Esophagus squamous epithelium (tissue), 5 donors: ENCODE data around the gene PHACTR3. TPM values are rescaled to one million over a fixed set of nuclear protein-coding genes. Genes with fewer than 3 reads are reported as not detected.

Source experiments
- DNase-seq: peaks from one replicate; lab custom pipeline; 2025; lab: John Stamatoyannopoulos, UW
- H3K27ac ChIP-seq, 4 donors: fragments of 200-600 bp; sonication (generic); one replicate each; pipeline ENCODE4 v1.5.1; 2016 to 2019; ENCODE audit warnings: mild to moderate bottlenecking in 1 of 4
- H3K27me3 ChIP-seq, 4 donors: fragments of 200-600 bp; sonication (generic); 1 replicate in 3 of 4; 2 replicates in 1 of 4; pipeline versions ENCODE4 v1.5.1 to v1.6.0; 2017 to 2021; ENCODE audit warnings: antibody characterized with exemption in 1 of 4
- H3K36me3 ChIP-seq, 3 donors: fragments of 200-600 bp; sonication (generic); one replicate each; pipeline ENCODE4 v1.5.1; 2016 to 2019
- H3K4me1 ChIP-seq, 3 donors: fragments of 200-600 bp; sonication (generic); one replicate each; pipeline ENCODE4 v1.5.1; 2017 to 2019
- H3K4me3 ChIP-seq, 4 donors: fragments of 200-600 bp; sonication (generic); 1 replicate in 3 of 4; 2 replicates in 1 of 4; pipeline ENCODE4 v1.5.1; 2016 to 2019; ENCODE audit warnings: mild to moderate bottlenecking in 2 of 4, moderate library complexity in 1 of 4
- H3K9me3 ChIP-seq, 3 donors: fragments of 200-600 bp; sonication (generic); one replicate each; pipeline ENCODE4 v1.5.1; 2016 to 2019
- POLR2A ChIP-seq, 4 donors: fragments of 450-650 bp; IDR thresholded peaks; one replicate each; pipeline ENCODE4 v1.6.1; 2017; ENCODE audit warnings: antibody characterized with exemption in 4 of 4, mild to moderate bottlenecking in 4 of 4, moderate library complexity in 3 of 4
- WGBS, 2 donors: methylation state at CpG; one replicate each; pipeline ENCODE4 v1.1.5; 2018; 5-methylcytosine and 5-hydroxymethylcytosine counted together
- intact Hi-C: fragments of 100-400 bp; cut with DNase I; formaldehyde crosslinking; loops from one replicate; pipeline ENCODE4 v1.15.0; 2022
- total RNA-seq, 4 donors: library from RNA; depleted of rRNA; stranded (reverse); fragments of >200 nt; gene quantifications; one replicate each; pipeline ENCODE4 v1.1.0, GENCODE V29; 2016
- TF ChIP-seq, protein P1 (sequence below), 6 experiments: fragments of 450-650 bp in 4 of 6; fragments of 200-600 bp in 2 of 6; sonication (generic) in 2 of 6; IDR thresholded peaks; one replicate each; pipeline ENCODE4 v1.5.1; 2016 to 2019; ENCODE audit warnings: antibody characterized with exemption in 6 of 6, mild to moderate bottlenecking in 4 of 6, moderate library complexity in 4 of 6
- donor health status: DM: yes; HTN: yes; CAD: no.

PHACTR3 gene
- total RNA-seq, 4 donors from 2014 or later, result 0.13 to 2.5 (median 0.32) TPM

DNA sequence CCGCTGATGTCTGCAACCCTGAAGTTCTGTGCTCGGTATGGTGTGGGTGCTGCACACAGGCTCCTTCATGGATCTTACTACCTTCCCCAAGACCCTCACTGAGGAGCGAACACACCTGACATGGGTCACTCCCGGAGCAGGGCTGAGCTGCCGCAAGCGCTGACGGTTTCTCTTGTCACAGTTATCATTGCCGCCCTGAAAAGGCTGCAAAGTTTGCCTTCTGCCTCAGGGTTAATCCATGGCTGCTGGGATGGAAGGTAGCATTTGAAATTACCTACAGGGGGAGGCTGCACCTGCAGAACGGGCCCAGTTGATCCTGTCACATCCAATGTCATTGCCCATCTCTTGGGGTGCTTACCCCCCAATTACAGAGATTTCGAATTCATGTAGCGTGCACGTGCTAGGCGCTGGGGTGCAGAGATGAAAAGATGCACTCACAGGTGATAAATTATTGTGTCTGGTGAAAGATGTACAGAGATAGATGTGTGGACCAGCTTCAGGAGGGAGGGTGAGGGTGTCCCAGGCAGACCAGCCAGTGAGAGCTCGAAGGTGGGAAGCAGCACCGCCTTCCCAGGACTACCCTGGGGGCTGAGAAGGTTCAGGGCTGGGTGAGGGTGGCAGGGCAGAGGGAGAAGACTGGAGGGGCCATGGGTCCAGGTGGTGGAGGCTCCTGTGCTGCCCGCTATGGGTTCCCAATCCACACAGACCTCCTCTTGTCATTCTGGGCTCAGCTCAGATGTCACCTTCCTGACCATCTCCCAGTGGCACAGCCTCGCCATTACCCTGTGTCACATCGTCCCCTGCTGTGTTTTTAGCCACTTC lies 209.0 kb downstream of the PHACTR3 start:
- Histone ChIP-seq H3K4me3 (no peak overlapping the region), H3K27me3 (no peaks in the 10 kb centered on the region), H3K36me3 (no peaks in the 10 kb centered on the region), H3K4me1 (no peaks in the 10 kb centered on the region), H3K27ac (no peak overlapping the region), H3K9me3 (no peaks in the 10 kb centered on the region)
- whole genome bisulfite sequencing, 2 donors, result 84 to 85% methylated on average over 17 to 18 of the region's 18 CpGs
- intact Hi-C loops, result no loop called here
- no peak for DNase-seq
- no peak for TF ChIP-seq POLR2A (IDR thresholded peaks at IDR 0.05)
- TF ChIP-seq, protein P1, sequence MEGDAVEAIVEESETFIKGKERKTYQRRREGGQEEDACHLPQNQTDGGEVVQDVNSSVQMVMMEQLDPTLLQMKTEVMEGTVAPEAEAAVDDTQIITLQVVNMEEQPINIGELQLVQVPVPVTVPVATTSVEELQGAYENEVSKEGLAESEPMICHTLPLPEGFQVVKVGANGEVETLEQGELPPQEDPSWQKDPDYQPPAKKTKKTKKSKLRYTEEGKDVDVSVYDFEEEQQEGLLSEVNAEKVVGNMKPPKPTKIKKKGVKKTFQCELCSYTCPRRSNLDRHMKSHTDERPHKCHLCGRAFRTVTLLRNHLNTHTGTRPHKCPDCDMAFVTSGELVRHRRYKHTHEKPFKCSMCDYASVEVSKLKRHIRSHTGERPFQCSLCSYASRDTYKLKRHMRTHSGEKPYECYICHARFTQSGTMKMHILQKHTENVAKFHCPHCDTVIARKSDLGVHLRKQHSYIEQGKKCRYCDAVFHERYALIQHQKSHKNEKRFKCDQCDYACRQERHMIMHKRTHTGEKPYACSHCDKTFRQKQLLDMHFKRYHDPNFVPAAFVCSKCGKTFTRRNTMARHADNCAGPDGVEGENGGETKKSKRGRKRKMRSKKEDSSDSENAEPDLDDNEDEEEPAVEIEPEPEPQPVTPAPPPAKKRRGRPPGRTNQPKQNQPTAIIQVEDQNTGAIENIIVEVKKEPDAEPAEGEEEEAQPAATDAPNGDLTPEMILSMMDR (IDR thresholded peaks at IDR 0.05), result no peak

DNA sequence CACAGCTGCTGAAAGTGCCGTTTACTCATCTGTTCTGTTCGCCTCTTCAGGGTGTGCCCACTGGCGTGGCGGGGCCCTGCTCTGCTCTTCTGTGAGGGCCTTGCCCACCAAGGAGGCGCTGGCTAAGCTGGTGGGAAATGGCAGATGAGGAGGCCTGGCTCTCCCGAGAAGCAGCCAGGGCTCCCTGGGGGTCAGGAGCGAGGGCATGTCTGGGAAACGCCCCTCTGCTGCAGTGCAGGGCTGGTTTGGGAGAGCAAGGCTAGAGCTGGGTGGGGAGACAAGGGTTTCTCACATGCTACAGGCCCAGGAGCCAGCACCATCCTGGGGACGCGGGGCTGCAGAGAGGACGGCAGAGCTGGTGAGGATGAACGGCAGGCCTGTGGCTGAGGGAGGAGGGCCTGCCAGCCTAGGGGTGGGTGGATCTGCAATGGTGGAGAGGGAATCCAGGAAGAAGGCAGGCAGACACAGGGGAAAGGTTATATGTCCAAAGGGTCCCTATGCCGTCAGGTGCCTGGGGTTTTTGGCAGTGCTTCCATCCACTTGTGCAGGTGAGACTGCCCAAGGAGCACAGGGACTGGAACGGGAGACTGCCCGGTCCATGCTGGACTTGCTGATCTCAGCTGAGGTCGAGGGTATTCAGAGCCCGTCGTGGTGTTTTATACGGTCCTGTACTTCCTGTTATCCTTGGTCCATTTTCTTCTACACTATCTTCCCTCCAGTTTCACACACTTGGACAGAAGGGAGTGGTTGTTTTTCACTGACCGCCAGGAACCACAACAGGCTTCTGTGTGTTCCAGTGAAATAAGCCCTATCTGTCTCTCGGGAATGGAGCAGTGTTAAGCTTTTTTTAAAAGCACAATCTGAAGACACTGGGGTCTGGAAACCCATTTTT lies 209.9 kb downstream of the PHACTR3 start:
- TF ChIP-seq POLR2A (IDR thresholded peaks at IDR 0.05), result no peak
- WGBS, 2 donors, result 77 to 78% methylated on average over 13 to 17 of the region's 21 CpGs
- no peaks in the 10 kb centered on the region for H3K36me3 ChIP-seq
- no peak overlapping the region for H3K27ac ChIP-seq
- no peak for DNase-seq
- no peaks in the 10 kb centered on the region for H3K27me3 ChIP-seq
- no peaks in the 10 kb centered on the region for H3K4me1 ChIP-seq
- no peaks in the 10 kb centered on the region for H3K9me3 ChIP-seq
- intact Hi-C loops, result no loop called here
- no peak overlapping the region for H3K4me3 ChIP-seq

DNA sequence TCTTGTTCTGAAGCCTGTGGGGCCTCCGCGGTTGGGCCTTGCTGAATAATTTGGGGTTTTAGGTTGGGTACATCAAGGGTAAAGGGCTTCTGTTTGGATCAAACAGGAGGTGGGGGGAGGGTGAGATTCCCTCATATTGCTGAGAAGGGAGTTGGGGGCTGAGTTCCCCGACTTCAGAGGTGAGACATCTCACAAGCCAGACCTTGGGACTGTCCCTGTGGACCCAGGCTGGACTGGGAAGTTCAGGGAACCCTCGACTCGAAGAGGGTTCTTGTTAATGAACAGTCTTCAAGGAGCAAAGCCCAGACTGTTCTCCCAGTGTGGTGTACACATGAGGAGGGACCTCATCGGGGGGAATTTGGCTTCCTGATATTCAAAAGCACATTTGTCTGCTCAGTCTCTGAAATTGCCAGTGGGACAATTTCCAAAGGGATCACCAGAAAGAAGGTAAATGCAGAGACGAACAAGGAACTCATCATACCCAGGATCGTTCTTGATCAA lies 210.6 kb downstream of the PHACTR3 start:
- intact Hi-C loops, result no loop called here
- no peaks in the 10 kb centered on the region for H3K4me1 ChIP-seq
- TF ChIP-seq POLR2A (IDR thresholded peaks at IDR 0.05), result no peak
- TF ChIP-seq, protein P1 (IDR thresholded peaks at IDR 0.05), result no peak

DNA sequence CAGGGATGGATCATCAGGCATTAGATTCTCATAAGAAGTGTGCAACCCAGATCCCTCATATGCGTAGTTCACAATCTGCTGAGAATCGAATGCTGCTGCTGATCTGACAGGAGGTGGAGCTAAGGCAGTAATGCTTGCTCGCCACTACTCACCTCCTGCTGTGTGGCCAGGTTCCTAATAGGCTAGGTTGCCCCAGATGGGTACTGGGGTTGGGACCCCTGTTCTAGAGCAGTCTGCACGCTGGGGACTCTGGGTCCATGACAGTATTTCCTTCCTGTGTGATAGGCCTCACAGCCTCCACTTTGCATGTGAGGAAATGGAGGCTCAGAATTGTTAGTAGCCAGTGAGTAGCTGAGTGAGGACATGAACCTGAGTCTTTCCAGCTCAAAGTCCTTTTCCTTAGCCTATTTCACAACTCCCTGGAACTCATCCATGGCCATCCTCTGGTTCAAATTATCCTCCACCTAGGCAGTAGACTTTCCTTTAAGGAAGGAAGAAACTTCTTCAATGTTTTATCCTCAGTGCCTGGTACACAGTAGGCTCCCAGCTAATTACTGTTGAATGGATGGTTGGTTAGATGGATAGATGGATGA lies 211.9 kb downstream of the PHACTR3 start:
- Histone ChIP-seq H3K27me3 (no peaks in the 10 kb centered on the region), H3K4me1 (peaks cover 0 to 4% (median 0%) of the 10 kb centered on the region in 3 donors), H3K4me3 (no peak overlapping the region), H3K27ac (no peak overlapping the region), H3K9me3 (no peaks in the 10 kb centered on the region), H3K36me3 (no peaks in the 10 kb centered on the region)
- WGBS, 2 donors, result 90 to 94% methylated on average over 3 to 4 of the region's 4 CpGs
- TF ChIP-seq, protein P1 (IDR thresholded peaks at IDR 0.05), result no peak
- no peak for TF ChIP-seq POLR2A (IDR thresholded peaks at IDR 0.05)
- intact Hi-C loops, result no loop called here
- no peak for DNase-seq

More for the DNA sequence above, 210.6 kb downstream of the PHACTR3 start:
- H3K9me3 ChIP-seq, result no peaks in the 10 kb centered on the region
- no peaks in the 10 kb centered on the region for H3K36me3 ChIP-seq
- no peak overlapping the region for H3K4me3 ChIP-seq
- no peak overlapping the region for H3K27ac ChIP-seq
- H3K27me3 ChIP-seq, result no peaks in the 10 kb centered on the region
- DNase-seq, result no peak
- WGBS, 2 donors, result 47 to 81% methylated on average over 8 of the region's 8 CpGs

DNA sequence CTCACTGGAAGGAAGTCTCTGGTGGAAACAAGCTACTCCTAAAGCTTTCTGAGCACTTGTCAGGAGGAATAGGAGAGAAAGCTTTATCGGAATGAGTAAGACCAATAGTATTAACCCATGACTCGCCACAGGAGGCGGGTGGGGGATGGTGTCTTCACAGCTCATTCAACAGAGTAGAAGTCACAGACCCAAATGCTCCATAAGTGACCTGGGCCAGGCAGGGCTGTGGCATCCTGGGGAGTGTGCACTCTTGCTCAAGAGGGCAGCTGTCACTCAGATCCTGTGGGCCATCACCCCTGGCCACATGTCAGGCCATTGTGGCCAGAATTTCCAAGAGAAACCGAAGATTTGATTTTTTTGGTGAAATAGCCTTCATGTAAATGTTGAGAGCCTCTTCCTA lies 213.1 kb downstream of the PHACTR3 start:
- H3K27me3 ChIP-seq, result no peaks in the 10 kb centered on the region
- no peak overlapping the region for H3K4me3 ChIP-seq
- no peak for DNase-seq
- H3K4me1 ChIP-seq, result peaks cover 0 to 4% (median 0%) of the 10 kb centered on the region in 3 donors
- 79% methylated on average over 4 of the region's 4 CpGs; no CpG with 5 or more reads in 1 of the 2 donors for WGBS, 2 donors
- TF ChIP-seq, protein P1 (IDR thresholded peaks at IDR 0.05), result no peak
- TF ChIP-seq POLR2A (IDR thresholded peaks at IDR 0.05), result no peak
- H3K27ac ChIP-seq, result no peak overlapping the region
- H3K9me3 ChIP-seq, result no peaks in the 10 kb centered on the region
- intact Hi-C loops, result no loop called here
- no peaks in the 10 kb centered on the region for H3K36me3 ChIP-seq
